Measurements from ENCODE around the gene ZGRF1. TPM values are rescaled to one million over a fixed set of nuclear protein-coding genes. Genes with fewer than 3 reads are reported as not detected.

ZGRF1 gene
- total RNA-seq, 1 donor from 2014 or later = 2.7 TPM

DNA sequence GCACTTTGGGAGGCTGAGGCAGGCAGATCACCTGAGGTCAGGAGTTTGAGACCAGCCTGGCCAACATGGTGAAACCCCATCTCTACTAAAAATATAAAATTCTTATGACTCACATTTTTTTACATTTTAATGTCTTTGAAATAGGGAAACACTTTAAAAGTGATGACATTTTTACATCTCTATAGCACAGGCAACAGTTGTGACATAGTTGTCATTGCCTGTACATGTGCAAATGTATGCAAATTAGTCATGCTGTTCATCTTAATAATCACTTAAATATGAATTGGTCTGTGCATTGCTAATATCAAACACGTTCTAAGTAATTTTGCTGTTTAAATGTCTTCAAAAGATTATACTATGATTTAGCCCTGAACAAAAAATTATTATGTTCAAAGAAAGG, 41.7 kb downstream of the ZGRF1 start:
- Histone ChIP-seq H3K36me3 (peaks cover 2% of the 10 kb centered on the region), H3K4me1 (no peaks in the 10 kb centered on the region), H3K4me3 (no peak overlapping the region), H3K27me3 (ENCODE audit: low read depth) (no peaks in the 10 kb centered on the region), H3K27ac (replicated peaks) (no peak overlapping the region), H3K9me3 (replicated peaks) (peaks cover 11% of the 10 kb centered on the region)
- no peak for DNase-seq
- TF ChIP-seq, protein P1, sequence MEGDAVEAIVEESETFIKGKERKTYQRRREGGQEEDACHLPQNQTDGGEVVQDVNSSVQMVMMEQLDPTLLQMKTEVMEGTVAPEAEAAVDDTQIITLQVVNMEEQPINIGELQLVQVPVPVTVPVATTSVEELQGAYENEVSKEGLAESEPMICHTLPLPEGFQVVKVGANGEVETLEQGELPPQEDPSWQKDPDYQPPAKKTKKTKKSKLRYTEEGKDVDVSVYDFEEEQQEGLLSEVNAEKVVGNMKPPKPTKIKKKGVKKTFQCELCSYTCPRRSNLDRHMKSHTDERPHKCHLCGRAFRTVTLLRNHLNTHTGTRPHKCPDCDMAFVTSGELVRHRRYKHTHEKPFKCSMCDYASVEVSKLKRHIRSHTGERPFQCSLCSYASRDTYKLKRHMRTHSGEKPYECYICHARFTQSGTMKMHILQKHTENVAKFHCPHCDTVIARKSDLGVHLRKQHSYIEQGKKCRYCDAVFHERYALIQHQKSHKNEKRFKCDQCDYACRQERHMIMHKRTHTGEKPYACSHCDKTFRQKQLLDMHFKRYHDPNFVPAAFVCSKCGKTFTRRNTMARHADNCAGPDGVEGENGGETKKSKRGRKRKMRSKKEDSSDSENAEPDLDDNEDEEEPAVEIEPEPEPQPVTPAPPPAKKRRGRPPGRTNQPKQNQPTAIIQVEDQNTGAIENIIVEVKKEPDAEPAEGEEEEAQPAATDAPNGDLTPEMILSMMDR (IDR thresholded peaks at IDR 0.05; ENCODE audit: borderline replicate concordance) = no peak
- intact Hi-C loops (cut with micrococcal nuclease) = no loop called here

DNA sequence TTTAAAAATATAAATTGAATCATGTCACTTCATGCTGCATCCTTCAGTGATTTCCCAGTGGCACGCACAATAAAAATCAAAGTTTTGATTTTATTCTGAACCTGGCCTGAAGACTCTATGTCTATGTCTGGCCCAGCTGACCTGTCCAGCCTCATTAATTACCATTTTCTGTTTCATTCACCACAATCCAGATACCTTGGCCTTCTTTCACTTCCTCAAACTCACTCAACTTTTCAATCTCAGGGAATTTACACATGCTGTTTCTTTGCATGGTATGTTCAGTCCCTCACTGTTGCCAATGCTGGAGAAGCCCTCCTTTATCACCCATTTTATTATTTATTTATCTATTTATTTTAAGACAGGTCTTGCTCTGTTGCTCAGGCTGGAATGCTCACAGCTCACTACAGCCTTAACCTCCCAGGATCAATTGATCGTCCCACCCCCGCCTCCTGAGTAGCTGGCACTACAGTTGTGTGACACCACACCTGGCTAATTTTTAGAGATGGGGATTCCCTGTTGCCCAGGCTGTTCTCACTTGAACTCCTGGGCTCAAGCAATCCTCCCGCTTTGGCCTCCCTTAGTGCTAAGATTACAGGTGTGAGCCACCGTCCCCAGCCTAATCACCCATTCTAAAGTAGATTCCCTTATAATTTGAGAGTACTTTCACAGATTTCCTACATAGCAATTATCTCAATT, 43.1 kb downstream of the ZGRF1 start:
- Histone ChIP-seq H3K27me3 (ENCODE audit: low read depth) (no peaks in the 10 kb centered on the region), H3K36me3 (no peaks in the 10 kb centered on the region), H3K4me3 (no peak overlapping the region), H3K27ac (replicated peaks) (no peak overlapping the region), H3K9me3 (replicated peaks) (peaks cover 11% of the 10 kb centered on the region), H3K4me1 (no peaks in the 10 kb centered on the region)
- TF ChIP-seq, protein P1 (IDR thresholded peaks at IDR 0.05; ENCODE audit: borderline replicate concordance) = no peak
- no peak for DNase-seq
- intact Hi-C loops (cut with micrococcal nuclease) = no loop called here

DNA sequence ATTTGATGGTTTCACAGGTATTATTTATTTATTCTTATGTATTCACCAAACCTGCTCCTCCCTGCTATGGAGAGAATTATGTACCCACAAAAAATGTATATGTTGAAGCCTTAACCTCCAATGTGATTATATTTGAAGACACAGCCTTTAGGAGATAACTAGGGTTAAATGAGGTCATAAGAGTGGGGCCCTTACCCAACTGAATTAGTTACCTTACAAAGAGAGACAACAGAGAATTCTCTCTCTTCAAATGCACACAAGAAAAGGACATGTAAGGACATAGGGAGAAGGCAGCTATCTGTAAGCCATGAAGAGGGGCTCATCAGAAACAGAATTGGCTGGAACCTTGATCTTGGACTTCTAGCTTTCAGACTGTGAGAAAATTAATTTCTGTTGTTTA, 44.0 kb downstream of the ZGRF1 start:
- Histone ChIP-seq H3K4me3 (no peak overlapping the region), H3K36me3 (no peaks in the 10 kb centered on the region), H3K27me3 (ENCODE audit: low read depth) (no peaks in the 10 kb centered on the region), H3K27ac (replicated peaks) (no peak overlapping the region), H3K4me1 (no peaks in the 10 kb centered on the region), H3K9me3 (replicated peaks) (peaks cover 11% of the 10 kb centered on the region)
- TF ChIP-seq, protein P1 (IDR thresholded peaks at IDR 0.05; ENCODE audit: borderline replicate concordance) = no peak
- intact Hi-C loops (cut with micrococcal nuclease) = no loop called here
- no peak for DNase-seq

DNA sequence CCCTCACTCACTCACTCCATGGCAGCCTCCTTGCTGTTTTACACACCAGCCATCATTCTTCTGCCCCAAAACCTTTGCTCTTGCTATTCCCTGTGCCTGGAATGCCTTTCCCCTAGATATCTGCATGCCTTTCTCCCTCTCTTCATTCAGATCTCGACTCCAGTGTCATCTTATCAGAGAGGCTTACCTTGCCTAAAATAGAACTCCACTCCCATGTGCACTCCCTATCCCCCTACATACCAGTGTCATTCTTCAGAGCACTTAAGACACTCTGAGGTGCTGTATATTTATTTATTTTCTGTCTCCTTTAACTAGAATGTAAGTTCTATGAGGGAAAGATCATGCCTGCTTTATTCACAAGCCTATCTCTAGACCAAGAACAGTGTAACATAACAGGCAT, 45.1 kb downstream of the ZGRF1 start:
- TF ChIP-seq, protein P1 (IDR thresholded peaks at IDR 0.05; ENCODE audit: borderline replicate concordance) = no peak
- peaks cover 11% of the 10 kb centered on the region for H3K9me3 ChIP-seq (replicated peaks)
- H3K4me3 ChIP-seq = no peak overlapping the region
- no peak for DNase-seq
- intact Hi-C loops (cut with micrococcal nuclease) = no loop called here
- no peaks in the 10 kb centered on the region for H3K27me3 ChIP-seq (ENCODE audit: low read depth)
- no peak overlapping the region for H3K27ac ChIP-seq (replicated peaks)
- H3K4me1 ChIP-seq = no peaks in the 10 kb centered on the region
- H3K36me3 ChIP-seq = no peaks in the 10 kb centered on the region

DNA sequence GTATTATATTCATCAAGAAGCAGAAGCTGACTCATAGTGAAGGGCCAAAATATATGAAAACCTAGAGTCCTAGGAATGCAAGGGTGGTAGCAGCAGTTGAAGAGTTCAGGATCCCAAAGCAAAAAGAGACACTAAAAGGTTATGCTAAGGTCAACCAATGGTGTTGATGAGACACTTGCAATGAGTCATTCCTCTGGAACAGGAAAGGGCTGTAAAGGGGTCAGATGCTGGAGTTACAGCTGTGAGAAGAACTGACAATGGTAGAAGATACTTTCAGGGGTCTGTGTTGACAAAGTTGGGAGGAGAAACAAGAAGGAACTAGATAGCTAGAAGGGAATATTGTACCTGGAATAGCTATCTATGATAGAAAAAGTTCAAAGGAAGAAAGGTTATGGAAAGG, 47.5 kb downstream of the ZGRF1 start:
- Histone ChIP-seq H3K9me3 (replicated peaks) (peaks cover 11% of the 10 kb centered on the region), H3K27me3 (ENCODE audit: low read depth) (no peaks in the 10 kb centered on the region), H3K27ac (replicated peaks) (no peak overlapping the region), H3K4me1 (no peaks in the 10 kb centered on the region), H3K36me3 (peaks cover under 1% of the 10 kb centered on the region), H3K4me3 (no peak overlapping the region)
- no peak for DNase-seq
- TF ChIP-seq, protein P1 (IDR thresholded peaks at IDR 0.05; ENCODE audit: borderline replicate concordance) = no peak
- intact Hi-C loops (cut with micrococcal nuclease) = no loop called here

All from left ventricle myocardium inferior (tissue), 1 donor.